ENCODE data around the gene BMP2. TPM values are rescaled to one million over a fixed set of nuclear protein-coding genes. Genes with fewer than 3 reads are reported as not detected.

The BMP2 gene
- total RNA-seq, 2 experiments from 2014 or later = not detected

DNA sequence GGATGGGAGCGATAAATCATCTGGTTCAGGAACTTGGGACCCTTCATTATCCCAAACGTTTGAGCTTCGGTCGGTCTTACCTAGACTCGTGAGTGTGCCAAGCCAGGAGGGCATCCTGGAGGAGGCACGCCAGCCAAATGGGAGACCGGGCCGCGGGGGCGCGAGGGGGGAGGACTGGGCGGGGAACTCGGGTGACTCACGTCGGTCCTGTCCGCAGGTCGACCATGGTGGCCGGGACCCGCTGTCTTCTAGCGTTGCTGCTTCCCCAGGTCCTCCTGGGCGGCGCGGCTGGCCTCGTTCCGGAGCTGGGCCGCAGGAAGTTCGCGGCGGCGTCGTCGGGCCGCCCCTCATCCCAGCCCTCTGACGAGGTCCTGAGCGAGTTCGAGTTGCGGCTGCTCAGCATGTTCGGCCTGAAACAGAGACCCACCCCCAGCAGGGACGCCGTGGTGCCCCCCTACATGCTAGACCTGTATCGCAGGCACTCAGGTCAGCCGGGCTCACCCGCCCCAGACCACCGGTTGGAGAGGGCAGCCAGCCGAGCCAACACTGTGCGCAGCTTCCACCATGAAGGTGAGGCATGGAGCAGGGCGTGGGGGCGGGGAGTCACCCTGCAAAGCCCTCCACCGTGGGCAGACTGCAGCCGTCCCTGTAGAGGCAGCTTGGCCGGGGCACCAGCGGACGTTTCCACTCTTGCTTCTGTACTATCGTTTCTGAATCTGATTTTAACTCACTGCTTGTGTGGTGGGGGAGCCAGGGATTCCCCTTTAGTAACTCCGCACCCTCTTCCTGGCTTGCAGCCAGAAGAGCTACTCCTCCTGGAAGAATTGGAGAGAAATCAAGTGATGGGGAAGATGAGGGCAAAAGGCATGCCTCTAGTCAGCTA lies 2.7 kb downstream of the BMP2 start:
- Histone ChIP-seq H3K36me3 (ENCODE audit: insufficient read depth, low read length) (no peaks in the 10 kb centered on the region), H3K4me3 (ENCODE audit: low read length) (no peak overlapping the region), H3K27ac (ENCODE audit: low read depth in 1 of 2, low read length in 2 of 2) (no peak overlapping the region), H3K9me3 (ENCODE audit: control insufficient read depth in 1 of 2, insufficient read depth in 1 of 2, low read length in 2 of 2) (peaks cover 0 to 17% of the 10 kb centered on the region in 2 experiments), H3K27me3 (ENCODE audit: control insufficient read depth in 1 of 2, insufficient read depth in 2 of 2, low read length in 2 of 2) (peaks cover 29 to 47% of the 10 kb centered on the region in 2 experiments), H3K4me1 (ENCODE audit: insufficient read depth, low read length) (peaks cover 2% of the 10 kb centered on the region)
- peak in 2 of 14 experiments; percentile 7 to 9 for DNase-seq
- ChIA-PET CTCF (no interaction called here), POLR2A (no interaction called here)
- peaks cover 57% of the 10 kb centered on the region for H3K27me3 Mint-ChIP-seq
- no peak overlapping the region for H3K27ac Mint-ChIP-seq
- H3K9me3 Mint-ChIP-seq = no peaks in the 10 kb centered on the region
- no peaks in the 10 kb centered on the region for H3K36me3 Mint-ChIP-seq (ENCODE audit: low read depth)
- intact Hi-C loops (cut with DNase I, micrococcal nuclease) = loop anchor here in 1 of 2 experiments (10.0 kb wide), 1 partner anchor 1955 kb away; no protein-coding TSS in a partner anchor
- TF ChIP-seq, protein P1, sequence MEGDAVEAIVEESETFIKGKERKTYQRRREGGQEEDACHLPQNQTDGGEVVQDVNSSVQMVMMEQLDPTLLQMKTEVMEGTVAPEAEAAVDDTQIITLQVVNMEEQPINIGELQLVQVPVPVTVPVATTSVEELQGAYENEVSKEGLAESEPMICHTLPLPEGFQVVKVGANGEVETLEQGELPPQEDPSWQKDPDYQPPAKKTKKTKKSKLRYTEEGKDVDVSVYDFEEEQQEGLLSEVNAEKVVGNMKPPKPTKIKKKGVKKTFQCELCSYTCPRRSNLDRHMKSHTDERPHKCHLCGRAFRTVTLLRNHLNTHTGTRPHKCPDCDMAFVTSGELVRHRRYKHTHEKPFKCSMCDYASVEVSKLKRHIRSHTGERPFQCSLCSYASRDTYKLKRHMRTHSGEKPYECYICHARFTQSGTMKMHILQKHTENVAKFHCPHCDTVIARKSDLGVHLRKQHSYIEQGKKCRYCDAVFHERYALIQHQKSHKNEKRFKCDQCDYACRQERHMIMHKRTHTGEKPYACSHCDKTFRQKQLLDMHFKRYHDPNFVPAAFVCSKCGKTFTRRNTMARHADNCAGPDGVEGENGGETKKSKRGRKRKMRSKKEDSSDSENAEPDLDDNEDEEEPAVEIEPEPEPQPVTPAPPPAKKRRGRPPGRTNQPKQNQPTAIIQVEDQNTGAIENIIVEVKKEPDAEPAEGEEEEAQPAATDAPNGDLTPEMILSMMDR (IDR thresholded peaks at IDR 0.05) = no peak
- H3K4me1 Mint-ChIP-seq (ENCODE audit: low read depth) = no peaks in the 10 kb centered on the region
- ATAC-seq (ENCODE audit: poor library complexity) = no peak
- no peak overlapping the region for H3K4me3 Mint-ChIP-seq

DNA sequence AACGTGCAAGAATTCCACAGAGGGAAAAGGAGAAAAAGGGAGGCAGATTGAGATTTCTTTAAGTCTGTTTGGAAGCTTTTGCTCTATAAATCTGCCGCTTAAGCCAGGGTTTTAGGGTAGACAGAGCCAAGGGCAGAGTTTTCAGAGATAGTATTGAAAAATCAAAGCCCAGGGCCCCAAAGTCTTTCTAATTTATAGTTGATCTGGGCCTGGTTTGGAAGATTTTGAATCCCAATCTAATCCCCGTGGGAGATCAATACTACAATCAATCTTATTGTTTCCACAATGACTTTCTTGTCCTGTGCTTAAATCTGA lies 3.3 kb downstream of the BMP2 start:
- ChIA-PET POLR2A (no interaction called here), CTCF (no interaction called here)
- TF ChIP-seq, protein P1 (IDR thresholded peaks at IDR 0.05) = no peak
- Mint-ChIP-seq H3K4me3 (no peak overlapping the region), H3K27me3 (peaks cover 54% of the 10 kb centered on the region), H3K4me1 (ENCODE audit: low read depth) (no peaks in the 10 kb centered on the region), H3K36me3 (ENCODE audit: low read depth) (no peaks in the 10 kb centered on the region), H3K27ac (no peak overlapping the region), H3K9me3 (no peaks in the 10 kb centered on the region)
- H3K4me1 ChIP-seq (ENCODE audit: insufficient read depth, low read length) = peaks cover 2% of the 10 kb centered on the region
- no peak for ATAC-seq (ENCODE audit: poor library complexity)
- peaks cover 29 to 45% of the 10 kb centered on the region in 2 experiments for H3K27me3 ChIP-seq (ENCODE audit: control insufficient read depth in 1 of 2, insufficient read depth in 2 of 2, low read length in 2 of 2)
- H3K9me3 ChIP-seq (ENCODE audit: control insufficient read depth in 1 of 2, insufficient read depth in 1 of 2, low read length in 2 of 2) = peaks cover 0 to 17% of the 10 kb centered on the region in 2 experiments
- H3K27ac ChIP-seq (ENCODE audit: low read depth in 1 of 2, low read length in 2 of 2) = no peak overlapping the region
- no peak overlapping the region for H3K4me3 ChIP-seq (ENCODE audit: low read length)
- H3K36me3 ChIP-seq (ENCODE audit: insufficient read depth, low read length) = no peaks in the 10 kb centered on the region
- DNase-seq = no peak
- intact Hi-C loops (cut with DNase I, micrococcal nuclease) = no loop called here

DNA sequence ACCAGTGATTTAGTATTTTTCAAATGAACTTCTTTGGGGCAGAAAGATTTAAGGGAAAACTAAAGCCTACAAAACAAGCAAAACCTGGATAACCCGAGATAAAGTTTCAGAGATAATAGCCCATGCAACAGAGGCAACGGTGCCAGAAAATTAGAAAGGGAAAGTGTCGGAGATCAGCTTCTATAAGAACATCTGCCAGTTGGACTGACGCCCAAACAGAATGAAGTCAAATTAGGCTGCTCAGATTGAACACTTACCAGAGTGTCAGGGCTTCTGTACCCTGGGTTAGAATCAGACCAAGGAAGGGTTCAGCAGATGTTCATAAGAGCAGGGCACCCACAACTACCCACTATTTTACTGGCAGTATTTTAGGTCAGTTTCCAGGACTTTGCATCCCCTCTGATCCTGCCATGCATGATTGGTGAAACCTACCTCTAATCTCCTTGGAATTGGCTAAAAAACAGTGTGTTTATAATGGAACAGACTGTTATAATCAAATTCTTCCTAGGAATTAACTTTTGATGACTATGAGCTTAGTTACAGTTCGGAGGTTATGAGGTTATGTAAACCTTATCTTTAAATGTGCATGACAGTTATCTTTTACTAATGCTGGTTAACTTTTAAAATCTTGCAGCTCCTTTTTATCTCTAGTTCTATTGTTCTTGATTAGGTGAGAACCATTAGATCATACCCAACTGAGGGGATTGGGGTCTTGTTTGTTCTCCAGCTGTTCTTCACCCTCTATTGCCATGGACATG lies 13.1 kb downstream of the BMP2 start:
- H3K36me3 ChIP-seq (ENCODE audit: insufficient read depth, low read length) = no peaks in the 10 kb centered on the region
- Mint-ChIP-seq H3K27me3 (peaks cover 3% of the 10 kb centered on the region), H3K9me3 (no peaks in the 10 kb centered on the region), H3K27ac (no peak overlapping the region), H3K36me3 (ENCODE audit: low read depth) (no peaks in the 10 kb centered on the region), H3K4me1 (ENCODE audit: low read depth) (no peaks in the 10 kb centered on the region), H3K4me3 (no peak overlapping the region)
- no peaks in the 10 kb centered on the region for H3K9me3 ChIP-seq (ENCODE audit: control insufficient read depth in 1 of 2, insufficient read depth in 1 of 2, low read length in 2 of 2)
- no peak overlapping the region for H3K4me3 ChIP-seq (ENCODE audit: low read length)
- CTCF ChIA-PET = no interaction called here
- no peak for DNase-seq
- intact Hi-C loops (cut with DNase I, micrococcal nuclease) = no loop called here
- H3K27me3 ChIP-seq (ENCODE audit: control insufficient read depth in 1 of 2, insufficient read depth in 2 of 2, low read length in 2 of 2) = no peaks in the 10 kb centered on the region
- H3K4me1 ChIP-seq (ENCODE audit: insufficient read depth, low read length) = no peaks in the 10 kb centered on the region
- POLR2A ChIA-PET = no interaction called here
- TF ChIP-seq, protein P1 (IDR thresholded peaks at IDR 0.05) = no peak
- ATAC-seq (ENCODE audit: poor library complexity) = no peak
- H3K27ac ChIP-seq (ENCODE audit: low read depth in 1 of 2, low read length in 2 of 2) = no peak overlapping the region

Measured in CD4-positive, alpha-beta T cell (primary cell).